ENCODE measurements around the gene MAPKAP1. TPM values are rescaled to one million over a fixed set of nuclear protein-coding genes. Genes with fewer than 3 reads are reported as not detected.

Gene MAPKAP1
- total RNA-seq, 1 donor from 2014 or later: 74.6 TPM

DNA sequence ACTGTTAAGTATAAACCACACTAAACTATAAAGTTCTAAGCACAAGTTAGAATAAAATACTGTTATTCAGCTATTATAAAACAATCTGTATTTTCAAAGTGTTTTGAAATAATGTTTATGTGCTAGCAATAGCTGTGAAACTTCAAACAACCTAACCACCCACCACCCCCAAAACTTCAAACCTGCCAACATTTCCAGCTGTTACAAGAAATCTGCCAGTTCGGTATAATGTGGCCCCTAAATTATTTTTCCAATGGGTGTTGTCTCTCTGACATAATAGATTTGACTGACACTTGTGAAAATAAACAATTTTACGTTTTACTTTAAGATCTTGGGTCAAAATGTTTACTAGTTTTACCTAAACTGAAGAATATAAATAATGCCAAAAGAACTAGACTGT, 24.7 kb downstream of the MAPKAP1 start:
- no peak for DNase-seq (ENCODE audit: low spot score, unreplicated experiment)
- TF ChIP-seq, protein P1, sequence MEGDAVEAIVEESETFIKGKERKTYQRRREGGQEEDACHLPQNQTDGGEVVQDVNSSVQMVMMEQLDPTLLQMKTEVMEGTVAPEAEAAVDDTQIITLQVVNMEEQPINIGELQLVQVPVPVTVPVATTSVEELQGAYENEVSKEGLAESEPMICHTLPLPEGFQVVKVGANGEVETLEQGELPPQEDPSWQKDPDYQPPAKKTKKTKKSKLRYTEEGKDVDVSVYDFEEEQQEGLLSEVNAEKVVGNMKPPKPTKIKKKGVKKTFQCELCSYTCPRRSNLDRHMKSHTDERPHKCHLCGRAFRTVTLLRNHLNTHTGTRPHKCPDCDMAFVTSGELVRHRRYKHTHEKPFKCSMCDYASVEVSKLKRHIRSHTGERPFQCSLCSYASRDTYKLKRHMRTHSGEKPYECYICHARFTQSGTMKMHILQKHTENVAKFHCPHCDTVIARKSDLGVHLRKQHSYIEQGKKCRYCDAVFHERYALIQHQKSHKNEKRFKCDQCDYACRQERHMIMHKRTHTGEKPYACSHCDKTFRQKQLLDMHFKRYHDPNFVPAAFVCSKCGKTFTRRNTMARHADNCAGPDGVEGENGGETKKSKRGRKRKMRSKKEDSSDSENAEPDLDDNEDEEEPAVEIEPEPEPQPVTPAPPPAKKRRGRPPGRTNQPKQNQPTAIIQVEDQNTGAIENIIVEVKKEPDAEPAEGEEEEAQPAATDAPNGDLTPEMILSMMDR (IDR thresholded peaks at IDR 0.05; ENCODE audit: unreplicated experiment): no peak
- Mint-ChIP-seq H3K36me3 (ENCODE audit: insufficient read depth) (peaks cover 4% of the 10 kb centered on the region), H3K9me3 (ENCODE audit: low read depth) (no peaks in the 10 kb centered on the region), H3K27me3 (no peaks in the 10 kb centered on the region), H3K4me1 (ENCODE audit: low read depth) (peaks cover 2% of the 10 kb centered on the region), H3K27ac (no peak overlapping the region), H3K4me3 (ENCODE audit: low read depth) (no peak overlapping the region)

DNA sequence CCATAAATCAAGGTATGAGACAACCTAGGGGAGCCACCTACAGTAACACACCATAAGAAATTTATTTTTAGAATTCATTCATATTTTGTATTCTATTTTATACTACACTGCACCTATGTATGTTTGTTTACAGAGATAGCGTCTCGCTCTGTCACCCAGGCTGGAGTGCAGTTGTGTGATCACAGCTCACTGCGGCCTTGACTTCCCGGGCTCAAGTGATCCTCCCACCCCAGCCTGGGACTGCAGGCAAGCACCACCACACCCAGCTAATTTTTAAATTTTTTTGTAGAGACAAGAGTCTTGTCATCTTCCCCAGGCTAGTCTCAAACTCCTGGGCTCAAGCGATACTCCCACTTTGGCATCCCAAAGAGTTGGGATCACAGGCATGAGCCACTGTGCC, 25.4 kb downstream of the MAPKAP1 start:
- DNase-seq (ENCODE audit: low spot score, unreplicated experiment): no peak
- Mint-ChIP-seq H3K4me3 (ENCODE audit: low read depth) (no peak overlapping the region), H3K36me3 (ENCODE audit: insufficient read depth) (peaks cover 4% of the 10 kb centered on the region), H3K27me3 (no peaks in the 10 kb centered on the region), H3K4me1 (ENCODE audit: low read depth) (peaks cover 2% of the 10 kb centered on the region), H3K9me3 (ENCODE audit: low read depth) (no peaks in the 10 kb centered on the region), H3K27ac (no peak overlapping the region)
- TF ChIP-seq, protein P1 (IDR thresholded peaks at IDR 0.05; ENCODE audit: unreplicated experiment): no peak

DNA sequence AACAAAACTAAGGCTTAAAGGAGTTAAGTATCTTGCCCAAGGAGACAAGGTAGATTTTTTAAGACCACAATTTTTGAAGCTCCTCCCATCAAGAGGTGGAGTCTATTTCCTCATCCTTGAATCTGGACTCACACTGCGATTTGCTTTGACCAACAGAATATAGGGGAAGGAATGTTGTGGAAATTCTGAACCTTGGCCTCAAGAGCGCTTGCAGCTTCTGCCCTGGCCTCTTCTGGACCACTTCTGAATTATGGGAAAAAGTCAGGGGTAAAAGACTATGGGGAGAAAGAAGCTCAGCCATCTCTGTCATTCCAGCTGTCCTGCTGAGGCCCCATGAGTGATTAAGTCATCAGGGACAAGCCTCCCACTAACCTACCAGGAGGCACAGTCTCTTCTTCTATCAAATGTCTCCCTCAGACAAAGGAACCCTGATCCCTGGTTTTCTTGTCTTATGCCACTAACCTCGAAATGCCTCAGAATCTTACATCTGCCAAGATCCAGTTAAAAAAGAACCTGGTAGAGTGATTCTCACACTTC, 25.9 kb downstream of the MAPKAP1 start:
- TF ChIP-seq, protein P1 (IDR thresholded peaks at IDR 0.05; ENCODE audit: unreplicated experiment): no peak
- no peak overlapping the region for H3K4me3 Mint-ChIP-seq (ENCODE audit: low read depth)
- no peak overlapping the region for H3K27ac Mint-ChIP-seq
- H3K27me3 Mint-ChIP-seq: no peaks in the 10 kb centered on the region
- no peaks in the 10 kb centered on the region for H3K9me3 Mint-ChIP-seq (ENCODE audit: low read depth)
- H3K4me1 Mint-ChIP-seq (ENCODE audit: low read depth): peaks cover 2% of the 10 kb centered on the region
- peaks cover 4% of the 10 kb centered on the region for H3K36me3 Mint-ChIP-seq (ENCODE audit: insufficient read depth)
- DNase-seq (ENCODE audit: low spot score, unreplicated experiment): no peak

DNA sequence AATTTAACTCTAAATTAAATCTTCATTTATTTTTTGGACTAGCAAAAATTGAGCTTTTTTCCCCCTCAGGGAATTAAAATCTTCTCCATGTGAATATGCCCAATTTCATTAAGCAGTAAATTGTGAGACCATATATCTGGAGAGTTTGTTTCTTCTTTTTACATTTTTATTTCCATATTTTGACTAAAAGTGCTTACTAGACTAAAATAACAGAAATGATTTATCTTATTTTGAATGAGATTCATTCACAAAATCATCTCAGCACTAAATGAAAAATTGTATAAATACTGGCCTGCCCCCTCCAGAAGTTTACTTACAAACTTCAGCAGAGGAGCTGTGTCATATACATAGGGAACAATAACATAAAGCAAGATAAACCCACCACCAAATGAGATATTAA, 26.6 kb downstream of the MAPKAP1 start:
- Mint-ChIP-seq H3K27me3 (no peaks in the 10 kb centered on the region), H3K4me1 (ENCODE audit: low read depth) (peaks cover 4% of the 10 kb centered on the region), H3K27ac (no peak overlapping the region), H3K9me3 (ENCODE audit: low read depth) (no peaks in the 10 kb centered on the region), H3K4me3 (ENCODE audit: low read depth) (no peak overlapping the region), H3K36me3 (ENCODE audit: insufficient read depth) (peaks cover 4% of the 10 kb centered on the region)
- no peak for DNase-seq (ENCODE audit: low spot score, unreplicated experiment)
- TF ChIP-seq, protein P1 (IDR thresholded peaks at IDR 0.05; ENCODE audit: unreplicated experiment): no peak

DNA sequence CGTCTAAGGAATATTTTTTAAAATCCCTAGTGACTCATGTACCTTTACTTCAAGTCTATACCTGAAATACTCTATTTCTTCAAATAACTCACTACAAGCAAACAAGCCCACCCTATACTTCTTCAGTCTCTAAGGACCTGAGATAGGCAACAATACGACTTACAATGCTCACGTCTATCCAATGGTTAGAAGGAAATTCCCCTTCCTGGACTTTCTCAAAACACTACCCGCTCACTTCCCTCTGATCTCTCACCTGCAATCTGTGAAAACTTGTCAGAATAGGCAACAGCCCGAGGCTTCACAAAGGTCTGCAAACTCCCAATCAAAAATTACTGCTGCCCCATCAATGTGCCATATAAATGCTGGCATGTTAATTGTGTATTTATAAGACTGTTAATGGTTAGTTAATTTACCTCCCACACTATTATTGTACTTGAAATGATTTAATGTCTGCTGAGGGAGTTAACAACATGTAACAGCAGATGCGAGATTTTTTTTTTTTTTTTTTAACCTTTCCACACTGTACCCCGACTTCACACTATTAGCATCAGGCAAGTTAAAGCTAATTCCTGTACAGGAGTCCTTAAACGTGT, 27.3 kb downstream of the MAPKAP1 start:
- Mint-ChIP-seq H3K9me3 (ENCODE audit: low read depth) (no peaks in the 10 kb centered on the region), H3K36me3 (ENCODE audit: insufficient read depth) (peaks cover 1% of the 10 kb centered on the region), H3K27me3 (no peaks in the 10 kb centered on the region), H3K4me1 (ENCODE audit: low read depth) (peaks cover 6% of the 10 kb centered on the region), H3K4me3 (ENCODE audit: low read depth) (no peak overlapping the region), H3K27ac (peak overlapping the region; percentile 36)
- no peak for DNase-seq (ENCODE audit: low spot score, unreplicated experiment)
- TF ChIP-seq, protein P1 (IDR thresholded peaks at IDR 0.05; ENCODE audit: unreplicated experiment): no peak

Data from progenitor cell of endocrine pancreas (in vitro differentiated cells).